HepG2 (cell line): ENCODE measurements around the gene OR6S1. TPM values are rescaled to one million over a fixed set of nuclear protein-coding genes. Genes with fewer than 3 reads are reported as not detected.
A peak's percentile ranks its signal among the peaks of the same experiment; 100 is the strongest.

Experiments
- BCL3 ChIP-seq: sonication (generic); formaldehyde crosslinking; IDR thresholded peaks from 2 replicates; pipeline ENCODE4 v1.5.1; 2020; ENCODE audit warnings: mild to moderate bottlenecking, missing genetic modification reagents, moderate library complexity
- CSRNP1 ChIP-seq: sonication (generic); formaldehyde crosslinking; IDR thresholded peaks from 2 replicates; pipeline ENCODE4 v1.8.1; 2023; ENCODE audit warnings: mild to moderate bottlenecking, missing genetic modification reagents
- DZIP1 ChIP-seq: sonication (generic); formaldehyde crosslinking; IDR thresholded peaks from 2 replicates; pipeline ENCODE4 v1.5.0; 2020; ENCODE audit warnings: mild to moderate bottlenecking, missing genetic modification reagents
- GABPA ChIP-seq, 2 experiments: IDR thresholded peaks; 2 replicates each; pipeline ENCODE4 v1.6.1; 2011 to 2016; ENCODE audit warnings: low read depth in 2 of 2, low read length in 1 of 2, missing biosample characterization in 1 of 2, missing genetic modification characterization in 1 of 2
- KDM5A ChIP-seq: fragments of 200-600 bp; sonication (generic); IDR thresholded peaks from 2 replicates; pipeline ENCODE4 v1.7.0; 2018; ENCODE audit warnings: antibody characterized with exemption, mild to moderate bottlenecking, low read length, borderline replicate concordance
- MAFK ChIP-seq, 2 experiments: IDR thresholded peaks in 1 of 2; conservative IDR thresholded peaks in 1 of 2; 2 replicates each; pipeline ENCODE4 v1.6.1; 2011; ENCODE audit warnings: improper control_type of control experiment in 2 of 2, low read length in 2 of 2
- POGZ ChIP-seq: sonication (generic); formaldehyde crosslinking; IDR thresholded peaks from 2 replicates; pipeline ENCODE4 v1.4.0; 2020; ENCODE audit warnings: mild to moderate bottlenecking, missing genetic modification reagents
- POLR2AphosphoS5 ChIP-seq: IDR thresholded peaks from 2 replicates; pipeline ENCODE4 v1.6.1; 2012; ENCODE audit warnings: low read depth, low read length
- PPARG ChIP-seq: conservative IDR thresholded peaks from 2 replicates; pipeline ENCODE4 v1.6.1; 2016; ENCODE audit warnings: missing biosample characterization, missing genetic modification reagents
- RORA ChIP-seq: sonication (generic); formaldehyde crosslinking; IDR thresholded peaks from 2 replicates; pipeline ENCODE4 v1.5.0; 2020; ENCODE audit warnings: mild to moderate bottlenecking, missing genetic modification reagents, moderate library complexity
- SP2 ChIP-seq: sonication (generic); formaldehyde crosslinking; IDR thresholded peaks from 2 replicates; pipeline ENCODE4 v1.5.1; 2020; ENCODE audit warnings: mild to moderate bottlenecking, missing genetic modification reagents
- STAT6 ChIP-seq: sonication (generic); formaldehyde crosslinking; IDR thresholded peaks from 2 replicates; pipeline ENCODE4 v1.4.0; 2020; ENCODE audit warnings: missing genetic modification reagents, mild to moderate bottlenecking, borderline replicate concordance
- ZNF256 ChIP-seq: sonication (generic); formaldehyde crosslinking; conservative IDR thresholded peaks from 2 replicates; pipeline ENCODE4 v1.4.0; 2020; ENCODE audit warnings: missing genetic modification reagents
- ZNF484 ChIP-seq: sonication (generic); formaldehyde crosslinking; IDR thresholded peaks from 2 replicates; pipeline ENCODE4 v1.5.1; 2020; ENCODE audit warnings: mild to moderate bottlenecking, low read depth, missing genetic modification reagents, borderline replicate concordance
- ZNF513 ChIP-seq: sonication (generic); formaldehyde crosslinking; conservative IDR thresholded peaks from 2 replicates; pipeline ENCODE4 v1.5.0; 2020; ENCODE audit warnings: missing genetic modification reagents
- ZNF670 ChIP-seq: sonication (generic); formaldehyde crosslinking; IDR thresholded peaks from 2 replicates; pipeline ENCODE4 v1.8.0; 2022; ENCODE audit warnings: mild to moderate bottlenecking, missing genetic modification reagents, borderline replicate concordance
- ZNF713 ChIP-seq: sonication (generic); formaldehyde crosslinking; IDR thresholded peaks from 2 replicates; pipeline ENCODE4 v1.4.0; 2020; ENCODE audit warnings: mild to moderate bottlenecking, missing genetic modification reagents
- ZNF891 ChIP-seq: sonication (generic); formaldehyde crosslinking; IDR thresholded peaks from 2 replicates; pipeline ENCODE4 v1.5.0; 2020; ENCODE audit warnings: mild to moderate bottlenecking, missing genetic modification reagents
- polyA plus RNA-seq, 8 experiments: library from polyadenylated mRNA; depleted of rRNA in 3 of 8; stranded (reverse) in 7 of 8; unstranded in 1 of 8; fragments of >200 nt; fragmentation: Illumina TruSeq in 4 of 8; extraction: Trizol in 4 of 8; gene quantifications; 2 replicates each; pipeline versions ENCODE4 v1.2.1 to v1.2.3, GENCODE V29; 2011 to 2016; ENCODE audit warnings: low read depth in 4 of 8, missing spikeins in 1 of 8, mixed read lengths in 1 of 8; ENCODE audit not compliant: insufficient read depth in 1 of 8
- total RNA-seq, 5 experiments: library from RNA; depleted of rRNA; stranded (reverse); fragments of >200 nt; fragmentation: Illumina TruSeq; extraction: Trizol; gene quantifications; 2 replicates each; pipeline ENCODE4 v1.2.3, GENCODE V29; 2016; ENCODE audit warnings: low read depth in 1 of 5

Gene OR6S1
- total and polyA plus RNA-seq, 2 of the 13 experiments (the other 11 are each of a cell fraction or from before 2014, with no cell fraction given), result 0.09 TPM; not detected in 1

GRCh38 chr14:20610002-20610765, 31.3 kb downstream of the OR6S1 start (continued):
- TF ChIP-seq CSRNP1 (CRISPR knock-in tag), result no peak
- peak; percentile 54; the same call in 1 of the 2 replicates for TF ChIP-seq ZNF670 (CRISPR knock-in tag)
- no peak for TF ChIP-seq SP2 (CRISPR knock-in tag)
- peak; percentile 47; the same call in 1 of the 2 replicates for TF ChIP-seq PPARG (CRISPR knock-in tag)
- TF ChIP-seq MAFK (conservative IDR thresholded peaks at IDR 0.05 in 1 of 2, IDR thresholded peaks at IDR 0.05 in 1 of 2; ENCODE audit: low read length in 2 of 2), result no peak
- no peak for TF ChIP-seq BCL3 (CRISPR knock-in tag)
- TF ChIP-seq ZNF513 (CRISPR knock-in tag), result no peak
- no peak for TF ChIP-seq KDM5A
- no peak for TF ChIP-seq POLR2AphosphoS5
- TF ChIP-seq ZNF891 (CRISPR knock-in tag), result no peak
- no peak for TF ChIP-seq RORA (CRISPR knock-in tag)
- no peak for TF ChIP-seq STAT6 (CRISPR knock-in tag)
- TF ChIP-seq ZNF713, result no peak
- no peak for TF ChIP-seq ZNF484 (CRISPR knock-in tag)
- no peak for TF ChIP-seq ZNF256
- 0 out of 2 replicates have a peak, but pooled peaks have one; percentile 37 for TF ChIP-seq DZIP1 (CRISPR knock-in tag)
- peak; percentile 72; the same call in 1 of the 2 replicates for TF ChIP-seq POGZ (CRISPR knock-in tag)
- no peak for TF ChIP-seq GABPA (IDR thresholded peaks at IDR 0.05; ENCODE audit: low read depth, low read length)
- TF ChIP-seq GABPA (CRISPR knock-in tag; IDR thresholded peaks at IDR 0.05; ENCODE audit: low read depth), result peak; percentile 38; the same call in 1 of the 2 replicates
